Right lung (tissue), 5 donors: ENCODE measurements around the gene CLSTN2. TPM values are rescaled to one million over a fixed set of nuclear protein-coding genes. Genes with fewer than 3 reads are reported as not detected.

Experiments
- DNase-seq, 2 donors: peaks; one replicate each; pipeline ENCODE4 v3.0.0-alpha.2; 2013
- polyA plus RNA-seq, 5 donors: library from polyadenylated mRNA; unstranded; fragments of 120-200 nt; gene quantifications; one replicate each; pipeline versions ENCODE4 v1.2.1 to v1.2.3, GENCODE V29; 2013; ENCODE audit warnings: inconsistent platforms in 1 of 5, low replicate concordance in 1 of 5; ENCODE audit not compliant: insufficient read length in 5 of 5, insufficient read depth in 1 of 5

CLSTN2 gene
- polyA plus RNA-seq, 5 donors: 0.37 to 0.93 (median 0.47) TPM

- no peak for DNase-seq
Observed at GRCh38 chr3:140284372-140284771, 349.4 kb downstream of the CLSTN2 start.

DNA sequence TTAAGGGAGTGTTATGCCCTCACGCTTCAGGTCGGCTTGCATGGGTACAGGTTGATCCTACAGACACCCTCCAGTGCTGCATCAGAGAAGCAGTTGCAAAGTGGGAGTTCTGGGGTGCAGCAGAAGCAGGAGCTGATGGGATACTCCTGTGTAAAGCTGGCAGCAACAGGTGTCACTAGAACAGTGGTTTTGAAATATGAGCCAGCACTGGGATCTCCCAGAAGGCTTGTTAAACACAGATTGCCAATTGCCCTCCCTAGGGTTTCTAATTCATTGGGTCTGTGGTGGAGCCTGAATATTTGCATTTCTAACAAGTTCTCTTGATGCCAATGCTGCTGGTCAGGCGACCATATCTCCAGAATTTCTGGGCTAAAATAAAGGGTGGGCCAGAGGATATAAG lies 350.4 kb downstream of the CLSTN2 start:
- no peak for DNase-seq

DNA sequence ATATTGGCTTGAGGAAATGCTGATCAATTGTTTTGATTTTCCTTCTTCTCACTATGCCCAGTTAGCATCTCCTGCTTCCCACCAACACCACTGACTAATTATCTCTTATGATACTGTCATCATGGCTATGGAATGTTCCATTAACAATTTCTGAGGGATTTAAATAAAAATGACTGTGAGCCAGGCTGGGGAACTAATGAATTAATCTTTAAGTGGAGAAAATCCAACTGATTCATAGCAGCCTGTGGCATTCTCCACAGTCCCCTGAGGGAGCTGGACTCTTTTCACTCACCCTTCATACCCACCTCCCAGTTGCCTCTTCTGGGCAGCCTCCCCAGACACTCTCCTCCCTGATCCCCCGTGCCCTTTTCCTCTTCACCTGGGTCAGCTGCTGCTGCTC lies 353.6 kb downstream of the CLSTN2 start:
- no peak for DNase-seq

DNA sequence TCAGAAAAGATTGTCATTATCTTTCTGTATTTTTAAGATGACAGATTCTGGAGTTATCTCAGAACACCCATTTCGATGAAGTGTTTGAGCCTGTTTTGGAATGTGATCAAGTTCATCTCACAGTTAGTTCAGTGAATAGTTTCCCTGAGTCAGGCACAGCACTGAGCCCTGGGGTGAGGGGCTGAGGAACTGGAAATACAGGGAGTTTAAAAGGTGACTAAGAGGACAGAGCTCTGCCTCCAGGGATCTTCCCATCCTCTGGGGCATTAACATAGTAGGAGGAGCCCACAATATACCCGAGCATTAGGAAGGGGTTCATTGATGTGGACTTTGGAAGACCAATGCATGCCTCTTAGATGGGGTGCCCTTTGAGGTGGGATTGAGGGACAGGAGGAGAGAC lies 355.1 kb downstream of the CLSTN2 start:
- DNase-seq: no peak

DNA sequence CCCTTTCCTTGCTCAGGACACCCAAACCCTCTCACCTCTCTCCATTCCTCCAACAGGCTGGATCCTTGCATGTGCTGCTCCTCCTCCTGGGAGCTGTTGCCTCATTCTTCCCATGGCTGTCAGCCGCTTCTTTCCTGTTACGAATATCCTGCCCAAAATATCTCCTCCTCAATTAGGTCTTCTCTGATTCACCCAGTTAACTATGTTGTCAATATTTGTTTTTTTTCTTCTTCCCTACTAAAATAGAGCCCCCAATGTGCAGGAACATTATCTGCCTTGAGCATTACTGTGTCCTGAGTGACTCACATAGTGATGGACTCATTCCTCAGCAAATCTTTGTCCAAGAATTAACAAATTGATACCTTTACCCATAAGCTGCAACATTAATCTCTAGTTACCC lies 357.2 kb downstream of the CLSTN2 start:
- no peak for DNase-seq

DNA sequence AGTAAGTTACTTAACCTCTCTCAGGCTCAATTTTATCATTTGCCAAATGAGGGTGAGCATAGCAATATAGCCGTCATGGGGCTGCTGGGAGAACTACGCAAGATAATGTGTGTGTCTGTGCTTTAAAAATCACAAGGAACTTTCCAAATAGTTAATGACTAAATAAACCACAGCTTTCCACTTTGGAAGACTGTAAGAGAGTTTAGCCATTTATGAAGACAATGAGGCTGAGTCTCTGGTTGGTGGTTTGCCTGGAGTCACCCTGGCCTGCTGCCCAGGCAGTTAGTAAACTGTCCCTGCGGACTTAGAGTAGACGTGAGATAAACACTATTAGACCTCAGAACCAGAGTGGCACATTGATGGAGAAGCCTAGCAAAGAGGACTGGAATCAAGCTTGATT lies 357.7 kb downstream of the CLSTN2 start:
- DNase-seq: peak; percentile 11 to 22

GRCh38 chr3:140294058-140294457 lies 359.1 kb downstream of the CLSTN2 start:
- DNase-seq: no peak

- no peak for DNase-seq
Observed at GRCh38 chr3:140296796-140297352, 361.9 kb downstream of the CLSTN2 start.

DNA sequence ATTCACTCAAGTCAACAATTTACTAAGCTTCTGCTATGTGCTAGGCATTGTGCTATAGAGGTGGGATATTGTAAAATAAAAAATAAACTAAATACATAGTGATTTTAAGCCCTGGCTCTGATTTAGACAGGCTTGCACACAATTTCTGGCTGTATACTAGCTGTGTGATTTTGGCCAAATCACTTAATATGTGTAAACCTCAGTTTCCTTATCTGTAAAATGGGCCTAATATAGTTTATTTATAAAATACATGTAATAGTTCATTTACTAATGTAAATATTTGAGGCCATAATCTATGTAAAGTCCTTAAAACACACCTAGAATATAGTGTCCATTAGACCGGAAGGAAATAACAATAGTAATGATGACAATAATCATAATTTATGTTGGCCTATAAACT lies 363.1 kb downstream of the CLSTN2 start:
- DNase-seq: no peak

- DNase-seq: no peak
Observed at GRCh38 chr3:140298569-140299070, 363.6 kb downstream of the CLSTN2 start.

DNA sequence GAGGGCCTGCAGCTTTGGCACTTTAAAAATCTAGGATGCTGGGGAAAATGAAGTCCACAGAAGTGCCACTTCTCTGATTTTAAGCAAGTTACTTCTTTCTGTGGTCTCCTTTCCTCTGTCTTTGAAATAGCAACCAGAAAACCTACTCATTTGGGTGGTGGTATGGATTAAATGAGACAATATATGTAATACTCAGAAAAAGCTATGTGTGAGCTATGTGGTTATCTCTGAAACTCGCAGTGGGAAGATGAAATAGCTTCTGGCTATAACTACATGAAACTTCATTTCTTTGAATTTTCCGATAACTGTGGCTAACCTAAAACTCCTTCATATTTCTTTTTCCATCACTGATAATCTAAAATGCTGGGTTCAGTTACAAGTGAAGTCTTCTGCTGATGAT lies 368.9 kb downstream of the CLSTN2 start:
- DNase-seq: no peak

DNA sequence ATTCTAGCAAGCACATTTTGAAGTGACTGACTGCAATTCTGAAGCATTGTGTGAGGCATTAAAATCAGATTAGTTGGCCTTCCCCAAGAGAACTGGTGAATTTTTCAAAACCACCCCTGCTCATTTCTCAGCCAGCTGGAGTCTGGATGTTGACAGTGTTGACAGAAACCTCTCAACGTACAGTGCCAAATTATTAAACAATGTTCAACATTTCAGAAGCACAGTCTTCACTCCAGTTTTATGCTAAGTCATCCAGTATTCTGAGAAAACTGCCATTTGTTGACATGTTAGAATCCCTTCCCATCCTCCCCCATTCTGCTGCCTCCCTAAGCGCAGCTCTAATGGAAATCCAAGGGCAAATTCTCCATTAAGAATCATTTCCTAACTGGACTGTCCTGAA lies 373.6 kb downstream of the CLSTN2 start:
- DNase-seq: no peak

GRCh38 chr3:140311428-140311827 lies 376.4 kb downstream of the CLSTN2 start:
- DNase-seq: no peak

DNA sequence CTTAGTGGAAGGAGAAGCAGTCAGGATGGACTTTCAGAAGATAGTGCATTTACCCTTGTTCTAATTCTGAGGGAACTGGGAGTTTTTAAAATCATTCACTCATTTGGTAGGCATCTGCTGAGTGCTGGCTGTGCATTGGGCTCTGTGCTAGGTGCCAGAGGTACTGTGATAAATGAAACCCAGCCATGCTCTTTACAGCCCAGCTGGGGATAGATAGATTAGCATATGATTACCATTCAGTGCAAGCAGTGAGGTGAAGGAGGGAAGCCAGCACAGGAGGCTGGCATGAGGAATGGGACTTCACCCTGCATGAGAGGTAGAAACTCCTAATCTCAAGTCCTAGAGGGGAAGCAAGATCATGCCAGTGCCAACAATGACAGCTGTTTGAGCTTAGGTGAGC lies 381.0 kb downstream of the CLSTN2 start:
- no peak for DNase-seq

DNA sequence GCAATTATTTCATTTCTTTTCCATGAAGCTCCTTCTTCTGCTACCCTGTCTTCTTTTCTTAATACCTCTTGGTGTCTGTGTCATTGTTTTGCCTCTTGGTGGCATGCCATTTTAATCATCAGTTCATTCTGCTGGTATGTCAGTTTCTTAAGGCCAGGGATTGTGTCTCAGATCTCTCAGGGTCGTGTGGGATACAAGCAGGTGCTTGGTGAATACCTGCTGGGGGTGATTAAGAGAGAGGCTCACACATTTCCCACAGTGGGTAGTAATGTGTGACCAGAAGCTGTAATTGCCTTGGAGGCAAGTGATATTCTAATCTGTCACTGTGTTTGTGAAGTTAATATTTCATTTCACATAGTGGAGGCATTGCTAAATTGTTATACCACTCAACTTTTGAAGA lies 381.5 kb downstream of the CLSTN2 start:
- DNase-seq: no peak

DNA sequence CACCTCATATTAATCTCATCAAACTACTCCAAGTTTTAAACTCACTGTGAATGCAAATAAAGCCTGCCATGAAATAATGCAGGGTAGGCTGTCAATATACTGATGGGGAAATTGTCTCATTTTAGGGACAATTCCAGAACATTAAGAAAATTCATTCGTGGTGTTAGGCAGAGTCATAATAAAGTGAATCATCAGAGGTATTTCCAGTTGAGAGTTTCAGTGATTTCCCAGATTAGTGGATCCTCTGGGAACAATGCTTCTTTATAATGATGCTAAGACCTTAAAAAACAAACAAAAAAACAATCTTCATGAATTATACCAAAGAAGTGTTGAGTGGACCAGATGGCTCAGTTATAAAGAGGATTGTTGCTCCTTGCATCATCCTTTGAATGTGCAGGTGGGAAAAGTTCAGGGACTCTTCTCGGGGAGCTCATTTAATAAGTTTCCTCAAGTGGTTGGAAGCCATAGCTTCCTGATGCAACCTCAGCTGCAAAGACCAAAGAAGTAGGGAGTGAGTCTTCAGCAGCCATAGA lies 381.9 kb downstream of the CLSTN2 start:
- no peak for DNase-seq

- no peak for DNase-seq
Observed at GRCh38 chr3:140319739-140320138, 384.8 kb downstream of the CLSTN2 start.

DNA sequence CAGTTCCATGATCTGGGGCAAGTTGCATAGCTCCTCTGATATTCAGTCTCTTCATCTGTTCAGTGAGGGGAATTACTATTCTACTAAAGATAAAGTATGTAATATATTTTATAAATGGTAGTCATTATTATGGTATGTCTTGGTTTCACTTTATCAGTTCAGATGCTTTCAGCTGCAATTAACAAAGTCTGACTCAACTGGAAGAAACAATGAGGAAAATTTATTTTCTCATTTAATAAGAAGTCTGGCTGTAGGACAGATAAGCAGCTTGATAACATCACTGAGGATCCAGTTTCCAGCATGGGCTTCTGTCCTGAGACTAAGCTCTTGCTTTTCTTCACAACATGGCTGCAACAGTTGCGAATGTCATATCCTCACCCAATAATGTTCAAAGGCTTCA lies 388.6 kb downstream of the CLSTN2 start:
- no peak for DNase-seq

DNA sequence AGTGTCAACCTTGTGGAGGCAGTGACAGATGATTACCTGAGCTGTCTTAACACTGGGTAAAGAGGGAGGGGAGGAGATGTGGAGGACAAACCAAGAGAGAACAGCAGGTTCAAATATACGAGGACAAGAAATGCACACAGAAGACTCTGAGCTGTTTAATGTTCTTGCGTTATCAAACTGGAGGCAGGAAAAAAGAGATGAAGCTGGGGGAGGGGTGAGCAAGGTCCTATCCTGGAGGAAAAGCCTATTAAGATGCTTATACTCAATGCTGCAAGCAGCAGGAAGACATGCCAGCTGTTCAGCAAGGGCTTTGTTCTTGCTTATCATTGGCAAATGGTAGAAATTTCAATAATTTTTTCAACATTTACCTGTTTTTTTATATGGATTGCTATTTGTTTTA lies 397.1 kb downstream of the CLSTN2 start:
- no peak for DNase-seq

GRCh38 chr3:140334132-140334929 lies 399.3 kb downstream of the CLSTN2 start:
- DNase-seq: no peak

DNA sequence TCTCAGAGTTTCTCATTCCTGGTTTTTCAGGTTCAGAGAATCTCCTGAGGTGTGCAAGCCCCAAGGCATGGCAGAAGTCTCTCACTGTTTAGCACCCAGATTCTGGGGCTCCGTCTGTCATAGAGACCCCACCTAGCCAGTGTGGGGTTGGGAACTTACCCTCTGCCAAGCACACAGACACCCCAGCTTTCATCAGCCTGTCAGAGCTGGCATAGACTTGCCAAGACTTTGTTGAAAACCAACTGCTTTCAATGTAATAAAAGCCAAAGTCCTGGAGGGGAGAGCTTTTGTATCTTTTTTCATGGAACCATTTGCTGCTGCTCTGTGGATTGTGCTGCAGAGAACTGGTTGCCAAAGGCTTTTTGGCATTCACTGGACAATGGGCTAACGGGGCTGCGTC lies 401.5 kb downstream of the CLSTN2 start:
- DNase-seq: no peak

DNA sequence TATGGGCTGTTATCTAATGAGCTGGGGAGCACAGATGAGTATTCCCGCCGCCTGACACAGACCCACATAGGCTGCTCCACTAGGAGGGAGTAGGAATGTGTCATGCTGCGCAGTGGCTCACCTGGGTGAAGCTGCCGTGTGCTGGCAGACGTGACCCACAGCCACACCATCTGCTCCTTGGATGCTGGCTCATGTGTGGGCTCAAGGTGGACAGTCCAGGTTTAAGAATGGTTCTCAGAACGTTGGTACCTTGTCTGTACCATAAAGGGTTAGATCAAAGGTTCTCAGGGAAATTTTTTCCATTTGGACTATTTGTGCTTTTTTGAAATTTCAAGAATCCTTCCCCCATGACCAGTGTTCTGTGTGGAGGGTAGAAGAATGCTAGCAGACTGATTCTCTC lies 403.9 kb downstream of the CLSTN2 start:
- no peak for DNase-seq

GRCh38 chr3:140341203-140341602 lies 406.2 kb downstream of the CLSTN2 start:
- DNase-seq: no peak
